Ureter (tissue), 1 donor: Measurements from ENCODE around the gene ZFP69B. TPM values are rescaled to one million over a fixed set of nuclear protein-coding genes. Genes with fewer than 3 reads are reported as not detected.

ENCODE experiments used
- total RNA-seq: library from RNA; stranded (reverse); gene quantifications from one replicate; pipeline ENCODE4 v1.2.4, GENCODE V29; 2023
- donor health status: DM: yes; HTN: yes; CAD: no.

ZFP69B gene
- total RNA-seq, 1 donor from 2014 or later = 2.5 TPM

Other genes with a start within 250 kb of the ZFP69B start
- gene TMCO2, start 202.5 kb upstream of the ZFP69B start, total RNA-seq = not detected
- gene ZMPSTE24, start 192.2 kb upstream of the ZFP69B start, total RNA-seq = 52.9 TPM
- 27.1 TPM for gene COL9A2, start 133.2 kb upstream of the ZFP69B start, total RNA-seq
- 39.5 TPM for gene SMAP2, start 76.7 kb upstream of the ZFP69B start, total RNA-seq
- 5.8 TPM for gene ZFP69, start 26.8 kb downstream of the ZFP69B start, total RNA-seq
- gene EXO5, start 58.3 kb downstream of the ZFP69B start, total RNA-seq = 8.1 TPM
- gene ZNF684, start 81.2 kb downstream of the ZFP69B start, total RNA-seq = 2.3 TPM
- gene RIMS3, start 215.2 kb downstream of the ZFP69B start, total RNA-seq = 5.3 TPM
- 81.4 TPM for gene NFYC, start 241.2 kb downstream of the ZFP69B start, total RNA-seq